Glutamatergic neuron (in vitro differentiated cells): ENCODE data around the gene TVP23B. TPM values are rescaled to one million over a fixed set of nuclear protein-coding genes. Genes with fewer than 3 reads are reported as not detected.
"Not testable (repeated sequence)": the region's sequence is repeated elsewhere in the genome, so short reads cannot be mapped to it uniquely, and the experiment has no call there.

Source experiments
- DNase-seq: peaks from one replicate; pipeline ENCODE4 v3.0.0; 2022
- H3K27ac Mint-ChIP-seq: one replicate; pipeline ENCODE4 v1.8.0; 2020; ENCODE audit warnings: mild to moderate bottlenecking, mixed read lengths, inconsistent platforms; ENCODE audit not compliant: unreplicated experiment
- H3K27me3 Mint-ChIP-seq: one replicate; pipeline ENCODE4 v1.8.0; 2020; ENCODE audit warnings: mild to moderate bottlenecking, moderate library complexity, mixed read lengths, inconsistent platforms; ENCODE audit not compliant: unreplicated experiment
- H3K36me3 Mint-ChIP-seq: one replicate; pipeline ENCODE4 v1.8.0; 2020; ENCODE audit warnings: mild to moderate bottlenecking, mixed read lengths, inconsistent platforms; ENCODE audit not compliant: unreplicated experiment
- H3K4me1 Mint-ChIP-seq: one replicate; pipeline ENCODE4 v1.8.0; 2020; ENCODE audit warnings: mild to moderate bottlenecking, low read depth, mixed read lengths, inconsistent platforms; ENCODE audit not compliant: unreplicated experiment
- H3K4me3 Mint-ChIP-seq: one replicate; pipeline ENCODE4 v1.8.0; 2020; ENCODE audit warnings: mild to moderate bottlenecking, mixed read lengths, inconsistent platforms; ENCODE audit not compliant: unreplicated experiment
- H3K9me3 Mint-ChIP-seq: one replicate; pipeline ENCODE4 v1.8.0; 2020; ENCODE audit warnings: mild to moderate bottlenecking, moderate library complexity, mixed read lengths, inconsistent platforms; ENCODE audit not compliant: unreplicated experiment
- CTCF ChIP-seq: fragments of 200-600 bp; sonication (generic); IDR thresholded peaks from one replicate; pipeline ENCODE4 v1.5.0; 2021; ENCODE audit not compliant: partially characterized antibody, unreplicated experiment
- total RNA-seq: library from RNA; stranded (reverse); fragmentation: NEBNext Ultra II Directional; extraction: Animal tissue kit (Norgen Biotek cat#: 25700); gene quantifications from one replicate; pipeline ENCODE4 v1.2.1, GENCODE V29; 2021; ENCODE audit not compliant: unreplicated experiment

Gene TVP23B
- total RNA-seq, 1 donor from 2014 or later, result 35.9 TPM

- not testable (repeated sequence) for H3K27ac Mint-ChIP-seq, H3K4me1 Mint-ChIP-seq, H3K4me3 Mint-ChIP-seq, DNase-seq, H3K9me3 Mint-ChIP-seq, H3K27me3 Mint-ChIP-seq, H3K36me3 Mint-ChIP-seq
Measured at GRCh38 chr17:18755969-18756368, 25.0 kb upstream of the TVP23B start.

- not testable (repeated sequence) for H3K4me3 Mint-ChIP-seq, H3K27ac Mint-ChIP-seq, H3K4me1 Mint-ChIP-seq, DNase-seq, H3K36me3 Mint-ChIP-seq, H3K9me3 Mint-ChIP-seq, H3K27me3 Mint-ChIP-seq
Measured at GRCh38 chr17:18757368-18758044, 23.5 kb upstream of the TVP23B start.

GRCh38 chr17:18758344-18758743 lies 22.6 kb upstream of the TVP23B start:
- DNase-seq, H3K4me3 Mint-ChIP-seq, H3K4me1 Mint-ChIP-seq: not testable (repeated sequence)

GRCh38 chr17:18760221-18760620 lies 20.8 kb upstream of the TVP23B start:
- not testable (repeated sequence) for H3K27me3 Mint-ChIP-seq, H3K9me3 Mint-ChIP-seq

More at GRCh38 chr17:18758344-18758743, 22.6 kb upstream of the TVP23B start:
- H3K27ac Mint-ChIP-seq, H3K27me3 Mint-ChIP-seq, H3K9me3 Mint-ChIP-seq, H3K36me3 Mint-ChIP-seq: not testable (repeated sequence)

GRCh38 chr17:18770572-18770971 lies 10.4 kb upstream of the TVP23B start:
- not testable (repeated sequence) for H3K27me3 Mint-ChIP-seq, DNase-seq, H3K4me3 Mint-ChIP-seq, H3K4me1 Mint-ChIP-seq, H3K27ac Mint-ChIP-seq, H3K36me3 Mint-ChIP-seq, H3K9me3 Mint-ChIP-seq

More at GRCh38 chr17:18760221-18760620, 20.8 kb upstream of the TVP23B start:
- not testable (repeated sequence) for H3K4me3 Mint-ChIP-seq, DNase-seq, H3K36me3 Mint-ChIP-seq, H3K27ac Mint-ChIP-seq, H3K4me1 Mint-ChIP-seq

GRCh38 chr17:18771066-18771465 lies 9.9 kb upstream of the TVP23B start:
- DNase-seq, H3K27ac Mint-ChIP-seq, H3K27me3 Mint-ChIP-seq, H3K4me3 Mint-ChIP-seq, H3K9me3 Mint-ChIP-seq, H3K4me1 Mint-ChIP-seq, H3K36me3 Mint-ChIP-seq: not testable (repeated sequence)

- Mint-ChIP-seq H3K4me1 (no peaks in the 10 kb centered on the region), H3K27ac (no peak overlapping the region), H3K36me3 (no peaks in the 10 kb centered on the region), H3K9me3 (no peaks in the 10 kb centered on the region), H3K27me3 (no peaks in the 10 kb centered on the region), H3K4me3 (no peak overlapping the region)
- no peak for TF ChIP-seq CTCF
- DNase-seq, result no peak
Measured at GRCh38 chr17:18772471-18772870, 8.5 kb upstream of the TVP23B start.

- not testable (repeated sequence) for DNase-seq, H3K27me3 Mint-ChIP-seq, H3K4me1 Mint-ChIP-seq, H3K36me3 Mint-ChIP-seq, H3K9me3 Mint-ChIP-seq
- Mint-ChIP-seq H3K4me3 (peak overlapping the region; percentile 83), H3K27ac (peak overlapping the region; percentile 66)
Measured at GRCh38 chr17:18781805-18782204, 822 bp downstream of the TVP23B start.

GRCh38 chr17:18785933-18786332 lies 5.0 kb downstream of the TVP23B start:
- H3K4me3 Mint-ChIP-seq, H3K27me3 Mint-ChIP-seq, DNase-seq, H3K4me1 Mint-ChIP-seq, H3K36me3 Mint-ChIP-seq, H3K9me3 Mint-ChIP-seq, H3K27ac Mint-ChIP-seq: not testable (repeated sequence)

- not testable (repeated sequence) for H3K4me3 Mint-ChIP-seq
Measured at GRCh38 chr17:18786890-18787289, 5.9 kb downstream of the TVP23B start.

GRCh38 chr17:18791402-18791801 lies 10.4 kb downstream of the TVP23B start:
- H3K4me3 Mint-ChIP-seq, H3K36me3 Mint-ChIP-seq, H3K27ac Mint-ChIP-seq, H3K27me3 Mint-ChIP-seq, DNase-seq, H3K9me3 Mint-ChIP-seq, H3K4me1 Mint-ChIP-seq: not testable (repeated sequence)

More at GRCh38 chr17:18786890-18787289, 5.9 kb downstream of the TVP23B start:
- H3K36me3 Mint-ChIP-seq, H3K27me3 Mint-ChIP-seq, DNase-seq, H3K27ac Mint-ChIP-seq, H3K9me3 Mint-ChIP-seq, H3K4me1 Mint-ChIP-seq: not testable (repeated sequence)

GRCh38 chr17:18794841-18795240 lies 13.9 kb downstream of the TVP23B start:
- H3K36me3 Mint-ChIP-seq, H3K4me1 Mint-ChIP-seq, DNase-seq, H3K27me3 Mint-ChIP-seq, H3K4me3 Mint-ChIP-seq, H3K9me3 Mint-ChIP-seq, H3K27ac Mint-ChIP-seq: not testable (repeated sequence)
